Muscle of leg (tissue), 11 donors: ENCODE measurements around the gene TSPAN11. TPM values are rescaled to one million over a fixed set of nuclear protein-coding genes. Genes with fewer than 3 reads are reported as not detected.

Experiments used
- DNase-seq: peaks from one replicate; pipeline ENCODE4 v3.0.0; 2013
- H3K27ac ChIP-seq: one replicate; pipeline ENCODE4 v1.5.1; 2013; ENCODE audit warnings: mild to moderate bottlenecking, low read length, control low read depth
- H3K27me3 ChIP-seq: one replicate; pipeline ENCODE4 v1.6.1; 2013; ENCODE audit warnings: low read length; ENCODE audit not compliant: control insufficient read depth, insufficient read depth
- H3K36me3 ChIP-seq: one replicate; pipeline ENCODE4 v1.6.1; 2013; ENCODE audit warnings: low read length; ENCODE audit not compliant: control insufficient read depth, insufficient read depth
- H3K4me1 ChIP-seq: one replicate; pipeline ENCODE4 v1.6.1; 2013; ENCODE audit warnings: low read length; ENCODE audit not compliant: control insufficient read depth, insufficient read depth
- H3K4me3 ChIP-seq: one replicate; pipeline ENCODE4 v1.5.1; 2013; ENCODE audit warnings: low read length, control low read depth
- H3K9me3 ChIP-seq: replicated peaks from 2 replicates; pipeline ENCODE4 v1.6.1; 2013; ENCODE audit warnings: low read depth, low read length; ENCODE audit not compliant: control insufficient read depth
- WGBS: methylation state at CpG from one replicate; pipeline ENCODE4 v1.1.5; 2013; ENCODE audit warnings: missing lambda C conversion rate; ENCODE audit not compliant: insufficient coverage; 5-methylcytosine and 5-hydroxymethylcytosine counted together
- polyA plus RNA-seq, 8 donors: library from polyadenylated mRNA; unstranded; fragments of 120-200 nt; gene quantifications; one replicate each; pipeline versions ENCODE4 v1.2.1 to v1.2.3, GENCODE V29; 2013; ENCODE audit warnings: inconsistent platforms in 1 of 8, low replicate concordance in 1 of 8; ENCODE audit not compliant: insufficient read length in 8 of 8, insufficient read depth in 1 of 8
- total RNA-seq: library from RNA; stranded (reverse); fragments of 120-200 nt; gene quantifications from one replicate; pipeline ENCODE4 v1.2.4, GENCODE V29; 2013

TSPAN11 gene
- total and polyA plus RNA-seq, 9 donors: 4.7 to 19.6 (median 9.1) TPM

DNA sequence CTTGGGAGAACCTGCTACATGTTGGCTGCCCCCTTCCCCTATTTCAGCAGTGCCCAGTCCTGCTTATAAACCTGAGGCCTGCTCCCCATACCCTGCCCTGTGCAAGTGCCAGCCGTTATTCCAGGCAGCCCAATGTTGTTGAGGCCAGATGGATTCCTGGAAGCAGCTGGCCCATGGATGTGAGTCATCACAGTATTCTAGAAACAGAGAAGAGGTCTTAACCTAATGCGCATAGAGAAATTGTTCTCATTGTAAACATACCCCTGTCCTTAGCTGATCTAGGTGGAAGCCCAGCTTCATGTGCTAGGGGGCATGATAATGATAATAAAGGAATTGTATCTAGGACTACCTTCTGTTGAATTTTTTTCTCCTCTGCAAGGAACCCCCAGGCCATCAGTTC, 69.7 kb downstream of the TSPAN11 start:
- 100% methylated on average over 1 of the region's 2 CpGs for WGBS
- peak; percentile 74 for DNase-seq

DNA sequence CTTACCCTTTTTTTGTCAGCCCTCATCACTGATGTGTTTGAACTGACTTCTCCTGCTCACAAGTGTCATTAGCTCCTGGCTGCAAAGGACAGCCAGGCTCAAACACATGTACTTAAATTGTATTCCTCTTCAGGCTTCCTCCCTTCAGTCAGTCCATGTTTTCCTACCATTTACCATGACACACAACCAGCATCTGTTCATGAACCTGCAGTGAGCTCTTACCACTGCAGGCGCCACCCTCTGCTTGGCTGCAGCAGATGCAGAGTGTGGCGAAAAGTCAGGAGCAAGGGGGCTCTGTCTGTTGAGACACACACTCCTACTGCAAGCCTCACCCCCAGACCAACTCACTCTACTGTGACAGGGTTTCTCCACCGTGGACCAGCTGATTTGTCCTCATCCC, 70.2 kb downstream of the TSPAN11 start:
- Histone ChIP-seq H3K9me3 (no peaks in the 10 kb centered on the region), H3K36me3 (no peaks in the 10 kb centered on the region), H3K4me1 (peaks cover 27% of the 10 kb centered on the region), H3K27ac (peak overlapping the region; percentile 42), H3K4me3 (no peak overlapping the region), H3K27me3 (no peaks in the 10 kb centered on the region)
- no CpG with 5 or more reads among the region's 3 CpGs for WGBS
- DNase-seq: no peak

More for the DNA sequence above, 69.7 kb downstream of the TSPAN11 start:
- no peaks in the 10 kb centered on the region for H3K36me3 ChIP-seq
- H3K9me3 ChIP-seq: no peaks in the 10 kb centered on the region
- H3K27ac ChIP-seq: peak overlapping the region; percentile 65
- H3K4me3 ChIP-seq: no peak overlapping the region
- peaks cover 27% of the 10 kb centered on the region for H3K4me1 ChIP-seq
- no peaks in the 10 kb centered on the region for H3K27me3 ChIP-seq

DNA sequence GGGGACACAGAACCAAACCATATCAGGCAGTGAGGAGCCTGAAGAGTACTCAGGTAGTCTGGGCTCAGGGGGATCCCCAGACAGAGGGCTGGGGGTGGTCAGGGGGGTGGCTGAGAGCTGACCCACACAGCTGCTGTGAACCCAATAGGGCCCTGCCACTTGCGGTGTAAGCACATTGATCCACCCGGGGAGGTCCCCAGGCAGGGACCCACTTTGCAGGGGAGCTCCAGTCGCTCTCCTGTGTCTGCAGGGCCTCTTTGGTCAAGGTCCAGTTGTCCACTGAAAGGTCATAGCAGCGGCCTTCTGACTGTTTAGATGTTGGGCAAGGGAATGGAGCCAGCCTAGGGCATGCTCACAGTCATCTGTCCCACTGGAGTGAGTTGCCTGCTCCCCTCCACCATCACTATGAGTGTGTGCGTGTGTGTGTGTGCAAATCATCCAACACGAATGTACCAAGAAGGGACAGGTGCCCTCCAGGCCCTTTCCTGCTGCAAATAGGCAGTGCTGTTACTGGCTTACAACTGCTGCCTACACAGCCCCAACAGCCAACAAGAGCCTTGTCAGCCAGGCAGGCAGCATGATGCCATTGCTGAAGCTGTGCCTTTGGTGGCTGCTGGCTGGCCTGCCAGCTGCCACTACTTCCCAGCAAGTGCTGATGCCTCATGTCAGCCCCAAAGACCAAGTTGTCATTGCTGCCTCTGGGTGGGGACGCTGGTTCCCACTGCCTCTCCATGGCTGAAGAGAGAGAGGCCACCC, 71.3 kb downstream of the TSPAN11 start:
- WGBS: 91% methylated on average over 6 of the region's 7 CpGs
- H3K4me1 ChIP-seq: peaks cover 33% of the 10 kb centered on the region
- no peak overlapping the region for H3K4me3 ChIP-seq
- no peak for DNase-seq
- no peaks in the 10 kb centered on the region for H3K36me3 ChIP-seq
- no peaks in the 10 kb centered on the region for H3K9me3 ChIP-seq
- no peak overlapping the region for H3K27ac ChIP-seq
- no peaks in the 10 kb centered on the region for H3K27me3 ChIP-seq

DNA sequence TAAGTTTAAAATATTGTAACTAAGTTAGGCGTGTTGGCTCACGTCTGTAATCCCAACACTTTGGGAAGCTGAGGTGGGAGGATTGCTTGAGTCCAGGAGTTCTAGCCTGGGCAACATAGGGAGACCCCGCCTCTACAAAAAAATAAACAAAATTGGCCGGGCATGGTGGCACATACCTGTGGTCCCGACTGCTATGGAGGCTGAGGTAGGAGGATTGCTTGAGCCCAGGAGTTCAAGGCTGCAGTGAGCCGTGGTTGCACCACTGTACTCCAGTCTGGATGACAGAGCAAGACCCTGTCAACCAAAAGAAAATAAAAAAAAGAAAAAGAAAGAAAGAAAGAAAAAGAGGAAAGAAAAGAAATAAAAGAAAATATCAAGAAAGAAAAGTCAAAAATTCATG, 72.5 kb downstream of the TSPAN11 start:
- Histone ChIP-seq H3K9me3 (no peaks in the 10 kb centered on the region), H3K4me3 (no peak overlapping the region), H3K27me3 (peaks cover 2% of the 10 kb centered on the region), H3K27ac (no peak overlapping the region), H3K36me3 (no peaks in the 10 kb centered on the region), H3K4me1 (peaks cover 31% of the 10 kb centered on the region)
- no peak for DNase-seq
- no CpG with 5 or more reads among the region's 6 CpGs for WGBS

DNA sequence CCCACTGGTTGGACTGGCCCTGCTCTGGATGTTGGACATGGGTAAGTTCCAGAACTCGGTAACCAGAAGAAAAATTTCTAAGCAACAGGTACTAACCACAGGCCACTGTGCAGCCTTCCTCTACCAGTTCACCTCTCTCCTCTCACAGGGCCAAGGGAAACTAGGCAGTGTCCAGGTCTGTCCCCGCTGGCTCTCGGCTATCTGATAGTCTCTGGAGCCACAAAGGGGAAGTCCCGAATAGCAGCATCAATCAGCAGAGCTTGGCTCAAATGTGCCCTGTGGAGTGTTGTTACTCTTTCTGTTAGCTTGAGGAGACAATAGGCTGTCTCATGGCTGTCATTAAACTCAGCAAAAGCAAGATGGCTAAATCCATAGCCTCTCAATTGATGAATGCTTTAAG, 73.2 kb downstream of the TSPAN11 start:
- no peaks in the 10 kb centered on the region for H3K36me3 ChIP-seq
- no peak for DNase-seq
- WGBS: 50% methylated on average over 2 of the region's 4 CpGs
- H3K9me3 ChIP-seq: no peaks in the 10 kb centered on the region
- no peak overlapping the region for H3K4me3 ChIP-seq
- no peak overlapping the region for H3K27ac ChIP-seq
- H3K4me1 ChIP-seq: peaks cover 25% of the 10 kb centered on the region
- peaks cover 2% of the 10 kb centered on the region for H3K27me3 ChIP-seq

DNA sequence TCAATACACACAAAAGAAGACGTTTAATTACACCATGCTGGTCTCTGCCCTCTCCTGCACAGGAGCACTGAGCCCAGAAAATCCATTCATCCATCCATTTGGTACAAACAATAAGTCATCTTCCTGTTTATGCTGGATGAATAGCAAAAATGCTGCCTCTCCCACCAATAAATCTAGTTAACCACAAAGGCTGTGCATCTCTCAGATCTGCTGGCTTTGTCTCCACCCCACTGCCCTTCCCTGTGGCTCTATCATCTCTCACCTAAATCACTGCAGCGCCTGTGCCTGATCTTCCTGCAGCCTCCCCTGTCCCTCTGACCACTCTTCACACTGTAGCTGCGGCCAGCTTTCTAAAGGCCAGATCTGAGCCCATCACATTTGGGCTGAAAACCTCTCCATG, 74.2 kb downstream of the TSPAN11 start:
- no peak for DNase-seq

DNA sequence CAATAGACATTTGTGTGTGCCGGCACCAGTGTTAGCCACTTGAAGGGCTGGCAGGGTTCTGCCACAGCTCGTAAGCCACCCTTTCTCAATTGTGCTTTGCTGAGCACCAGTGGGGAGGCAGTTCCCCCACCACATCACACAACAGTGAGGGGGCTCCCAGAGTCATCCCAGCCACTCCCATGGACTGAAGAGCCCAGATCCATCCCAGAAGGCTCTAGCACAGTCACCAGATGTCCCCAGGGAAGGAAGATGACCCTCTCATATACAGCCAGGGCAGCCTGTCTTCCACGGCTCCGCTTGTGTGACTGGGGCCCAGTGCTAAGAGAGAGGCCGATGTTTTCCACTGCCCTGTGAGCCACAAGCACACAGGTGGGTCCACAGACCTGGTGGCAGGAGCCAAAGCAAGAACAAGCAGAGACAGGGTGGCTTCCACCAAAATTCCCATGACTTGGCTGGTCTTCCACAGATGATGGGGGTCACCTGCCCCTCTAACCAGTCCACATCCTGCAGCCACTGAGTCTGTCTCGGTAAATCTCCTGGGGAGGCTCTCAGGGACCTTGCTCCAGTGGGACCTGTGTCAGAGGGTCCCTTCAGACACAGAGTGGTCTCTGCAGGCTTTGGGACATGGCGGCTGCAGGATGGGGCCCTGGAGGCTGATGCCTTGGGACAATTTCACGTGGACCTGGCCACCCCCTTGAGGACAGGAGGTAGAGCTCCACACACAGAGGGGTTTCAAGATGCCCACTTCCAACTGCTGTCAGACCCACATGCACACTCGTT, 75.2 kb downstream of the TSPAN11 start:
- Histone ChIP-seq H3K9me3 (no peaks in the 10 kb centered on the region), H3K4me1 (peaks cover 8% of the 10 kb centered on the region), H3K27ac (no peak overlapping the region), H3K27me3 (peaks cover 2% of the 10 kb centered on the region), H3K36me3 (no peaks in the 10 kb centered on the region), H3K4me3 (no peak overlapping the region)
- 89% methylated on average over 9 of the region's 9 CpGs for WGBS
- no peak for DNase-seq

More for the DNA sequence above, 74.2 kb downstream of the TSPAN11 start:
- H3K27me3 ChIP-seq: peaks cover 2% of the 10 kb centered on the region
- H3K4me3 ChIP-seq: no peak overlapping the region
- no peaks in the 10 kb centered on the region for H3K9me3 ChIP-seq
- peaks cover 18% of the 10 kb centered on the region for H3K4me1 ChIP-seq
- 84% methylated on average over 2 of the region's 3 CpGs for WGBS
- no peak overlapping the region for H3K27ac ChIP-seq
- no peaks in the 10 kb centered on the region for H3K36me3 ChIP-seq

DNA sequence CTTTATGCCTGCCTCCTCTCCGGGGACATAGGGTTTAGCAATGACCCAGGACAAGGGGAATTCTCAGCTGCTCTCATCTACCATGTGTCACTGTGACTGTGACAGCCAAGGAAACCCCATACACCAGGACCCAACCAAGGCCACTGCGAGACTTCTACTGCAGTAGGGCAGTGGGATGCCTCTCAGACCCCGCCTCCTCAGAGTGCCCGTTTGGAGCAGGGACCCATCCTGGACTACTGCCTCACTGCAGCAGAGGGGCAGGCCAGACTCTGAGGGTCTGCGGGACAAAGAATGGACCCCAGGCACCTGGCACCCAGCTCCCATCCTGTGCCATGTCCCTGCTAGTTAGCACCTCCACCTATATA, 75.8 kb downstream of the TSPAN11 start:
- no peak for DNase-seq

DNA sequence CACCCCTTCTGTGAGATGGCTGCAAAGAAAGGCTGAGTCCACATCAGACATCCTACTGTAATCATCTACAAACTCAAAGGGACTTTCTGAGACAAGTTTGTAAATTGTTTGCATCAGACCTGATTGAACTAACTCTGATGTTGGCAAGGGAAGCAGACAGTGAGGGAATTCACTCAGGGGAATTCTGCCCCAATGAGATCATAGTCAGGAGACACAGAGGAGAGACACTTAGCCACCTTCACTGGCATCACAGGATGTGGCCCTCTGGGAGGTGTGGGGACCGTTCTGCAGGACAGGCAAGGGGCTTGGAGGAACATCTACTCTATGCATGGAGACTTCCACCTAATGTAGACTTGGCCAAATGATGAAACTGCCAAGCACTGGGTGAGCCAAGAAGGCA, 76.5 kb downstream of the TSPAN11 start:
- Histone ChIP-seq H3K27me3 (peaks cover 2% of the 10 kb centered on the region), H3K9me3 (no peaks in the 10 kb centered on the region), H3K27ac (no peak overlapping the region), H3K4me3 (no peak overlapping the region), H3K4me1 (peaks cover 16% of the 10 kb centered on the region), H3K36me3 (no peaks in the 10 kb centered on the region)
- DNase-seq: no peak
- 57% methylated on average over 1 of the region's 1 CpG for WGBS

More for the DNA sequence above, 75.8 kb downstream of the TSPAN11 start:
- 76% methylated on average over 4 of the region's 5 CpGs for WGBS
- Histone ChIP-seq H3K9me3 (no peaks in the 10 kb centered on the region), H3K27me3 (peaks cover 2% of the 10 kb centered on the region), H3K36me3 (no peaks in the 10 kb centered on the region), H3K4me1 (peaks cover 11% of the 10 kb centered on the region), H3K4me3 (no peak overlapping the region), H3K27ac (no peak overlapping the region)

DNA sequence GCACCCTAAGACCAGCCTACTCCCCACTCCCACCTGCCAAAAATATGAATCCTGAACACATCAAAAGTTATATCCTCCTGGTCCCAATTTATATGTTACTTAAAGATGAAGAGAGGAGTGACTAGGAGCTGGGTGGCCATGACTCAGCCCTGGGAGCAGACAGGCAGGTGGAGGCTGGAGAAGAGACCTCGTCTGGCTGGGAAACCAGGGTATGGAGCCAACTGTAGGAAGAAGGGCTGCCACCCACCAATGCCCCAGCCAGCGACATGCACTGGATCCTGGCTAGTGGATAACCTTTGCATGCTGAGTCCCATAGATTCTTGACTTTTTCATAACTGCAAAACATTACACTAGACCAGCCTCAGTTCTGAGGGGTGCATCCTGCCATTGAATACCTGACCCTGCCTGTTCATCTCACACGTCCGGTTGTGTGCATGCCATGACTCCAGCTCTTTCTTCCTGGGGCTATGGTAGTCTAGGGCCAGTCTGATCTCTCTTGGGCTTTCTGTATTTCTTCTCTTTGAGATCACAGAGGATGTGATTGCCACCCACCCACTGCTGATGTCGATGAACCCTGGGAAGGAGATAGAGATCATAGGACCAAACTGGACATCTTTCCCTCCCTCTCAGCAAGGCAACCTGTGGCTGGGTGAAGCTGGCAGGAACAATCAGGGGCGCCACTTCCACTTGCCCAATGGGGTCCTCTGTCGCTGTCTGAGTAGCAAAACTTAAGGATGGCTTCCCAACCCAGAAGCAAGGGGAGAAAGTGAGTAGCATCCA, 77.5 kb downstream of the TSPAN11 start:
- WGBS: 88% methylated on average over 5 of the region's 7 CpGs
- H3K4me1 ChIP-seq: peaks cover 22% of the 10 kb centered on the region

More for the DNA sequence above, 77.5 kb downstream of the TSPAN11 start:
- Histone ChIP-seq H3K27ac (no peak overlapping the region), H3K4me3 (no peak overlapping the region), H3K9me3 (no peaks in the 10 kb centered on the region), H3K27me3 (peaks cover 2% of the 10 kb centered on the region), H3K36me3 (no peaks in the 10 kb centered on the region)
- DNase-seq: no peak
